Hematopoietic multipotent progenitor cell treated with erythropoietin and hydrocortisone succinate and interleukin-3 and kit ligand, for 15 days (in vitro differentiated cells): ENCODE results near the gene PUSL1.
A peak's percentile ranks its signal among the peaks of the same experiment; 100 is the strongest.

ENCODE experiments used
- DNase-seq: peaks from one replicate; pipeline ENCODE4 v3.0.0-alpha.2; 2015; ENCODE audit warnings: low spot score

PUSL1 gene

GRCh38 chr1:1340791-1341548, 32.6 kb downstream of the PUSL1 start:
- no peak for DNase-seq

GRCh38 chr1:1341549-1342021, 33.2 kb downstream of the PUSL1 start:
- no peak for DNase-seq

DNA sequence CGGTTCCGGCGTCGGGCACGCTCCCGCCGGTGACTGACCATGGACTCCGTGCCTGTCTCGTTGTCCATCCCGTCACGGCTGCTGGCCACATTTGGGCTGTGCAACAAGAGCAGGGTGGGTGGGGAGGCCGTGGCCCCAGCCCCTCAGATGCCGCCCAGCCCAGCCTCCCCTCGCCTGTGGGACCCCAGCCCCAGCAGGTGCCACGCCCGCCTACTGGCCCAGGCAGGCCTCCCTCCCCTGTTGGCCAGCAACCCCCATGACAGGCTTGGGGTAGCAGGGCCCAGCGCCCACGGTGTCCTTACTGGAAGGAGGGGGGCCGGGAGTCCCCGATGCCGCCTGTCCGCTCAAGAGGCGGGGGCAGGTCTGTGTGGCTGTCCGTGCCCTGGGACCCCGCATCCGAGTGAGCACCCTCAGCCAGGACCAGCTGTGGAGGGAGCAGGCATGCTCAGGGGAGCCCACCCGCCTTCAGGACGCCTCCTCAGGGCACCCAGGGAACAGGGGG, 33.7 kb downstream of the PUSL1 start:
- DNase-seq = no peak

DNA sequence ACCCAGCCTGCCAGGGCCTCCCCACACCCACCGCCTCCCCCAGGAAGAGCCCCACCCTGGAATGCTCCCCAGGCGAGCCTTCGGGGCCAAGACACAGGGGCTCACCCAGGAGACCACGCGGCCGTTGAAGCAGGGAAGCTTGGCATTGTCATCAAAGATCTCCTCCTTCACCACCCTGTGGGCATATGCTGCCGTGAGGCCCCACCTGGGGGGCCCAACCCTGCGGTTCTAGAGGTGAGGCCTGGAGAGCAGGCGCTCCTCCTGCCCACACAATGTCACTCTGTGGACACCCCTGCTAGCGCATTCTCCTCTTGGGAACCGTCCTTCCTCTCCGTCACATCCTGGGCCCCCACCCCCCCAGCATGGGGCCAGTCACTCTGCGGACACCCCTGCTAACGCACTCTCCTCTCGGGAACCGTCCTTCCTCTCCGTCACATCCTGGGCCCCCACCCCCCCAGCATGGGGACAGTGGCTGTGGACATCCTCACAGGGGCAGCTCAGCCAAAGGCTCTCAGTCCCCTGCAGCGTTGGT, 34.3 kb downstream of the PUSL1 start:
- DNase-seq = no peak

GRCh38 chr1:1343811-1344421, 35.5 kb downstream of the PUSL1 start:
- no peak for DNase-seq

DNA sequence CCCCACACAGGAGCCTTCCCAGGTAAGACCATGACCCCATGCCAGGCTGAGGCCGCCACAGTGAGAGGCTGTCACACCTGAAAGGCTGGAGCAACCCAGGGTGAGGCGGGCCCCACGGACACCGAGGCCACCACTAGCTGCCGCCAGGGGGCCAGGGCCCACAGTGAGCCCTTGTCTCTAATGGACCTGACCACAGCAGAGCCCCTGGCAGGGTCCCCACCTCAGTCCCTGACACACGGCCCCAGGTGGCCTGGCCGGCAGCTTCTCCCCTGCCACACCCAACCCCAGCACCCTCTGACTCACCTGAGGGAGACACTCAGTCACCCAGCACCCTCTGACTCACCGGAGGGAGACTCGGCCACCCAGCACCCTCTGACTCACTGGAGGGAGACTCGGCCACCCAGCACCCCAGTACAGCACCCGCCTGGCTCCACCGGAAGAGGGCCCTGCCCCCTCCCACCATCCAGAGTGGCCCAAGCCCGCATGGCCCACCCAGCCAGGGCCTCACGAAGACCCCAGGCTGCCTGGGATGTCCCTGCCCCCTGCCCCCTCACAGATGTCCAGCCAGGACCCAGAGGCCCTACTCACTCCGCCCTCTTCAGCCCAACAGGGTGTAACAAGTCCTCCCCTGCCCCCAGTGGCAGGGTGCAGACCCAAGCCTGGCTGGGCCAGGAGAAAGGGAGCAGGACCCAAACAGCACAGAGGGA, 36.4 kb downstream of the PUSL1 start:
- DNase-seq = peak; percentile 25

GRCh38 chr1:1345384-1345783, 37.0 kb downstream of the PUSL1 start:
- no peak for DNase-seq

DNA sequence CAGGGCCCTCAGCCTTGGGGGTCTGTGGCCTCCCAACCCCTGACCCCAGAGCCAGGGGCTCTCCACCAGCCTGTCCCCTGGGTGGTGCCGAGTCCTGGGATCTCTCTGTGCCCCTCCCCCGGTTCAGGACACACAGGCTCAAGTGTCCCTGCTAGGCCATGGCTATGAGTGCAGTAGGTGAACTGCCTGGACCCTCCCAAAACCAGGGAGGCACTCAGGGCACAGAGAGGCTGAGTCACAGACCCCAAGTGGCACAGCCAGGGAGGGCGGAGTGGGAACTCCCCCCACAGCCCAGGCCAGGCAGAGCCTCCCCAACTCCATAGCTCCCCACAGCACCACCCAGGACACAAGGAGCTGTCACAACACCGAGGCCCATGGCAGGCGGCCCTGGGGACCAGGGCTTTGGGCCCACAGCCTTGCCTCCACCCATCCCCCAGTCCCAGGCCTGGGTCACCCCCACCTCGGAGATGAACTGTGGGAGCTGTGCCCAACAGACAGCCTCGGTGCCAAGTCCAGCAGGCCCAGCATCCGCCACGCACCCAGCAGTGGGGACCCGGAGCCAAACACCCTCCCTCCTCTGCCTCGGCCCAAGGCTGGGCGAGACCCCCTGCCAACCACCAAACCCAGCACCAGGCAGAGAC, 37.6 kb downstream of the PUSL1 start:
- no peak for DNase-seq

GRCh38 chr1:1346501-1346890, 38.1 kb downstream of the PUSL1 start:
- no peak for DNase-seq

DNA sequence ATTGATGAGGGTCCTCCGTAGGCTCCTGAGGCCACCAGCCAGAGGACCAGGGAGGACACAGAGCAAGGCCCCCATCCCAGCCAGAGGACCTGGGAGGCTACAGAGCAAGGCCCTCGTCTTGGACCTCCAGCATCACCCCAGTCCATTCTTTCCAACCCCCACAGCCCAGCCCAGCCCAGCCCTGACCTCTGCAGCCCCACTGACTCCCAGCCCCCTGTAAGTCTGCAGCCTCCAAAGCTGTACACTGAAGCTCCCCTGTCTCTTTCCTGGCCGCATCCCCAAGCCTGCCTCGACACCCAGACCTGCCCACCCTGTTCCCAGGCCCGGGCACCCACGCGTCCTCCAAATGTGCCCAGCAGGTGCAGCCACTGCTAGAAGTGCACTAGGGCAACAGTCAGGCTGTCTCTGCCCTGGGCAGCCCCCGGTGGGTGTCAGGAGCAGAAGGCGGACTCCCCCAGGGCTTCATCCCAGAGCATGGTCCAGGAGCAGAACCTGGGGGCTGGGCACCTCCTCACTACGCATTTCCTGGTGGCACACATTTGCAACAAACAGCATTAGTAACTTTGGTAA, 38.7 kb downstream of the PUSL1 start:
- no peak for DNase-seq

- DNase-seq = no peak
Observed at GRCh38 chr1:1347663-1348419, 39.4 kb downstream of the PUSL1 start.

GRCh38 chr1:1348420-1349255, 40.2 kb downstream of the PUSL1 start:
- DNase-seq = no peak

DNA sequence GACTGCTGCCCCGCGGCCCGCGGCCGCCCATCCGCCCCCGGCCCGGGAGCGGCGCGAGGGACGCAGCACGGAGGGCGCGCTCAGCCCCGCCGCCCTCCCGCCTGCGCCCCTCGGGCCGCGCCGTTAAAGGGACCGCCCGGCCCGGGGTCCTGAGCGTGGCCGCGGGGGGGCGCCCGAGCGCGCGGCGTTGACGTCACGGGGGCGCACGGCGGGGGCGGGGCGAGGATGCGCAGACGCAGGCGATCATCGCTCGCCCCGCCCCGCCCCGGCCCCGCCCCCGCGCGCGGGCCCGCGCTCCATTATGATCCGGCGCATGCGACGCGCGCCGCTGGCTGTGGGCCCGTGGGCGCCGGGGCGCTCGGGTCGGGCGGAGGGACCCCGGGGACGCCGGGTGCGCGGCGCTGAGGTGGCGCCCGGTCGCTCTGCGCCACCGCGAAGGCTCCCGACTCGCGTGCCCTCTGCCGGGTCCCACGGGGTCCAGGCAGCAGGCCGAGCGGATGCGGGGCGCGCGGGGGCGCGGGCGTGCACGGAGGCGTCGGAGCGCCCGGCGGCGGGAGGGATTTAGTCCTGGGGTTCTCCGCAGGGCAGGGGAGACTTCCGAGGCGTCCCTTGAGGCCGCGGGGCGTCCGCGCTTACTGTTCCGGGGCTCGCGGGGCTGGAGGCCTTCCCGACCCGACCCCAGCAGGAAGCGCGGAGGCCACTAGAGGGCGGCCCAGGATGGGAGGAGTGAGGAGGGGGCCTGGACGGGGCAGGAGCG, 41.0 kb downstream of the PUSL1 start, which contains the start of gene DVL1:
Gene DVL1 (minus strand): TSS at position 163 of the 757 bp plus-strand sequence. CDS start 353 bp downstream, outside the sequence.
- DNase-seq = peak; percentile 76

GRCh38 chr1:1351511-1352427, 43.4 kb downstream of the PUSL1 start:
- DNase-seq = no peak

- no peak for DNase-seq
Observed at GRCh38 chr1:1352786-1353388, 44.5 kb downstream of the PUSL1 start.

GRCh38 chr1:1353389-1354151, 45.2 kb downstream of the PUSL1 start:
- no peak for DNase-seq
